RWPE1 (cell line): ENCODE results near the gene TEX19.

Experiments
- CTCF ChIA-PET: fragments of 350-600 bp; sonication (Branson Sonifier 250); formaldehyde crosslinking; extraction: SDS; loops from one replicate; lab custom pipeline; 2021; lab: Yijun Ruan, JAX
- POLR2A ChIA-PET: fragments of 400-600 bp; formaldehyde crosslinking; extraction: SDS; loops from one replicate; lab custom pipeline; 2020; ENCODE audit warnings: antibody characterized with exemption; ENCODE audit not compliant: low non-redundant PET; lab: Yijun Ruan, JAX
- DNase-seq: peaks from one replicate; pipeline ENCODE4 v3.0.0; 2012; ENCODE audit warnings: low spot score
- H3K27ac ChIP-seq: fragments of 450-650 bp; 2 replicates; pipeline ENCODE4 v1.5.1; 2017
- TF ChIP-seq, protein P1 (sequence below): fragments of 450-650 bp; conservative IDR thresholded peaks from 2 replicates; pipeline ENCODE4 v1.5.1; 2017; ENCODE audit warnings: low read depth, mild to moderate bottlenecking

TEX19 gene

DNA sequence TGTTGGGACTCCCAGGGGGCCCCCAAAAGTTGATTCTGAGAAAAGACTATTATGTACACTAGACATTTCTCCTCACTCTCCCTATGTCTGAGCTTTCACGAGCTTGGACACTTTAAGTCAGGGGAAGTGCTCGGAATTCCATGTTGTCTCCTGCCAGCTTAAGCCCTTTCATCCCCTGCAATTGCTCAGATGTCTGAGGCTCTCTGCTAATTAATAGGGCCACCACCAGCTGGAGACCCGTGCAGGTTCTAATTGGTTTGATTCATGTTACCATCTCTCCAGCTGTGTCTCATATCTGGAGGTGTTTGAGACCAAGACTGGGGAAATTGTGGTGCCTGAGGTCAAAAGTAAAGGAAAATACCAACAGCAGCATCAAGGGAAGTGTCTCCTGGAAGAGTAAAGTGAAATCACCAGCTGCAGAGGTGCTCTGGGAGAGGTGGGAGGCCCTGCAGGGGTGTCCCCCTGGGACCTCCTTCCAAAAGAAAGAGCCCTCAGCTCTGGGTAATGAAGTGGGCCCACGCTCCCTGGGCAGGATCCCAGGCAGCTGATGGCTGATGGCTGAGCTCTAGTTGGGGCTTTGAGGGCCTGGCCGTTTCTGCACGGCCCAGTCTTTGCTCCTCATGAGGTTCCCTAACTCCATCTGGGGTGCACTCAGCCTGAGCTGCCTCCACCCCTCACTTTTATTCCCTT, 6.7 kb downstream of the TEX19 start:
- ChIA-PET POLR2A (no interaction called here), CTCF (interaction anchor here (1.6 kb wide), 1 partner anchor 49 kb away, joined by 9 read pairs; no protein-coding TSS in a partner anchor)
- H3K27ac ChIP-seq, result no peak overlapping the region
- DNase-seq, result no peak
- TF ChIP-seq, protein P1, sequence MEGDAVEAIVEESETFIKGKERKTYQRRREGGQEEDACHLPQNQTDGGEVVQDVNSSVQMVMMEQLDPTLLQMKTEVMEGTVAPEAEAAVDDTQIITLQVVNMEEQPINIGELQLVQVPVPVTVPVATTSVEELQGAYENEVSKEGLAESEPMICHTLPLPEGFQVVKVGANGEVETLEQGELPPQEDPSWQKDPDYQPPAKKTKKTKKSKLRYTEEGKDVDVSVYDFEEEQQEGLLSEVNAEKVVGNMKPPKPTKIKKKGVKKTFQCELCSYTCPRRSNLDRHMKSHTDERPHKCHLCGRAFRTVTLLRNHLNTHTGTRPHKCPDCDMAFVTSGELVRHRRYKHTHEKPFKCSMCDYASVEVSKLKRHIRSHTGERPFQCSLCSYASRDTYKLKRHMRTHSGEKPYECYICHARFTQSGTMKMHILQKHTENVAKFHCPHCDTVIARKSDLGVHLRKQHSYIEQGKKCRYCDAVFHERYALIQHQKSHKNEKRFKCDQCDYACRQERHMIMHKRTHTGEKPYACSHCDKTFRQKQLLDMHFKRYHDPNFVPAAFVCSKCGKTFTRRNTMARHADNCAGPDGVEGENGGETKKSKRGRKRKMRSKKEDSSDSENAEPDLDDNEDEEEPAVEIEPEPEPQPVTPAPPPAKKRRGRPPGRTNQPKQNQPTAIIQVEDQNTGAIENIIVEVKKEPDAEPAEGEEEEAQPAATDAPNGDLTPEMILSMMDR, result no peak

DNA sequence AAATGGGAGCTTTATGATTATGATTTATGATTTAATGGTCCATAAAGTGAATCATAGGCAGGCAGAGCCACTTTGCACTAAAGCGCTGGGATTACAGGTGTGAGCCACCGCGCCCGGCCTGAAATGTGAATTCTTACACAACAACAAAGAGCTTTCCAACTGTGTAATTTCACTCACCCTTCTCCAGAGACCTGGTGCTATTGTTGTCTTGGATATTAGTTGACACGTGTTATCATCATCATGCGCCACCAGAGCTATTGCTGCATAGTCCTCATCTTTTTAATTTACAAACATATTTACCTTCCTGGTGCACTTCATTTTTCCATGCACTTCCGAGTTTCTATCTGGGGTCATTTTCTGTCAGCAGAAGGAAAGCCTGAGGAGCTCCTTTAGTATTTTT, 7.7 kb downstream of the TEX19 start:
- TF ChIP-seq, protein P1, result no peak
- ChIA-PET CTCF (interaction anchor here (1.6 kb wide), 1 partner anchor 48 kb away, joined by 9 read pairs; no protein-coding TSS in a partner anchor), POLR2A (interaction anchor here (0.6 kb wide), 1 partner anchor 185 kb away, joined by 3 read pairs; no protein-coding TSS in a partner anchor)
- DNase-seq, result no peak
- H3K27ac ChIP-seq, result no peak overlapping the region

DNA sequence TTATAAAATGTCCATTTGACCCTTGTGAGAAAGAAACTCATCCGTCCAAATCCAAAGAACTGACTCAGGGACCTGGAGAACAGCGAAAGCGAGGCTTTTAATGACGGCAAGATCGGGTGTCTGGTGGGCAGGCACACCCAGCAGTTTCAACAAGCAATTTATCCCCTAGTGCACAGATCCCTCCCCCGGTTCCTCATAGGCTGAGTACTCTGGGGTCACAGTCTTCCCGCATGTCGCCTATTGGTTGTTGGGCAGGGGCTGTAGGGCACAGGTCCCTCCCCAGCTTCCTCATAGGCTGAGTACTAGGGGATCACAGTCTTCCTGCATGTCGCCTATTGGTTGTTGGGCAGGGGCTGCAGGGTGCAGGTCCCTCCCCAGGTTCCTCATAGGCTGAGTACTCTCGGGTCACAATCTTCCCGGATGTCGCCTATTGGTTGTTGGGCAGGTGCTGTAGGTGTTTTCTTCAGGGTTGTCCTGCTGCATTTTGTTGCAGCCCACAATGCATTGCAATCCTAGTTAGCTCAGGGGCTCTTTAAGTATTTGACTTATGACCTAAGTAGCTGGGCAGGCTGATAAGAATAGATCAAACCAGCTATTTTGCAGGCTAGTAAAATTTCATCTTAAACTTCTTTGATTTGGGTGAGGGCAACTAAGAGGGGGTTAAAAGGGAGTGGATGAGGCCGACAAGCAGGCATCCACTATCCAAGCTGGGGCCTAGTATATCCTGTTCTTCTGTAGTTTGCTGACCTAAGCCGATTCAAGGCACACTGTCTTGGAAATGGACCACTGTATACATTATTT, 8.9 kb downstream of the TEX19 start:
- TF ChIP-seq, protein P1, result no peak
- POLR2A ChIA-PET, result no interaction called here
- no peak overlapping the region for H3K27ac ChIP-seq
- CTCF ChIA-PET, result interaction anchor here (0.6 kb wide), 2 partner anchors 29 to 38 kb away, joined by 3 to 4 read pairs; no protein-coding TSS in a partner anchor
- DNase-seq, result no peak

DNA sequence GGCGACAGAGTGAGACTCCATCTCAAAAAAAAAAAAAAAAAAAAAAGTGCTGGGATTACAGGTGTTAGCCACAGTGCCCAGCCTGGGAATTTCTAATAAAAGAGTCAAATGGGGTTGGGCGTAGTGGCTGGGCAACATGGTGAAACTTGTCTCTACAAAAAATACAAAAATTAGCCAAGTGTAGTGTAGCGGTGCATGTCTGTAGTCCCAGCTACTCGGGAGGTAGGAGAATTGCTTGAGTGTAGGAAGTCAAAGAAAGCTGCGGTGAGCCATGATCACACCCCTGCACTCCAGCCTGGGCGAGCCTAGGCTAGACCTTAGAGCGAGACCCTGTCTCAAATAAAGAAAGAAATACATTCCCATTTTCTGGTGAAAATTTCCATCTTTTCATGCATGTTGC, 10.2 kb downstream of the TEX19 start:
- ChIA-PET POLR2A (no interaction called here), CTCF (interaction anchor here (0.5 kb wide), 1 partner anchor 12 kb away, joined by 3 read pairs; no protein-coding TSS in a partner anchor)
- TF ChIP-seq, protein P1, result no peak
- H3K27ac ChIP-seq, result no peak overlapping the region
- DNase-seq, result no peak

DNA sequence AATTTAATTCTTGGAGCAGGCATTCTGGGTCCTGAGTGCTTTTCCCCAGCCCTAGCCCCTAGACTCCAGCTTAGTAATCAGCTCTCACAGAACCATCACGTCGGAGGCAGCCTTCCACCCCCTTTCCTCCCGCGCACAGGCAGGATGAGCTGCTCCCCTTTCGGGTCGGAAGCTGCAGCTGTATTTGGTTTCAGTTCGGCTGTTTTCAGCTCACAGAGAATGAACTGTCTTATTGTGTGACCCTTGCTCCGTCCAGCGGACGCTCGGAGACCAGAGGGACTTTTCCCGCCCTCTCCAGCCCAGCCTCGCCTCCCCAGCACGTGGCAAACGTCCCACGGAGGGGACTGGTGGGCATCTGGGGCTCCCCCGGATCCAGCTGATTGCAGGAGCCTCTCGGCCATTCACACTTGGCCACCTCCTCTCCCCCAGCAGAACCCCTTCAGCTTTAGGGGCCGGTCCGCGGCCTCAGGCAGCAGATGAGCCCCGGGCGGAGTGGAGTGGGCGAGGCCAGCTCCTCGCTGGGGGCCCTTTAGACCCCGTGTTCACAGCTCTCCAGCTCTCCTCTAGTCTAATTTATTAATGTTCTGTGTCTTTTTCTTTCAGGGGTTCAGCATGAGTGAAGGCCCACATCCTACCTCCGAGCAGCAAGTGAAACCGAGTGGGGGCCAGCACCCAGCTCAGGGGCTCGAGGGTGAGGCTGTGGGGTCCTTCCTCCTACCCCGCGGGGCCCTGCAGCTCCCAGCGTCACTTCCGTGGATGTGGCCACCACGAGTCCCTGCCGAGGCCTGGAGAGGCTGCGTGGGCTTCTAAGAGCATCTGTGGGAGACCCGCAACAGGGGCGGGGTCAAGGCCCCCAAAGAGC, 11.7 kb downstream of the TEX19 start:
- ChIA-PET POLR2A (no interaction called here), CTCF (interaction anchor here (0.6 to 1.0 kb wide), 3 partner anchors 8 to 15 kb away, joined by 3 to 5 read pairs (median 3); no protein-coding TSS in a partner anchor)
- TF ChIP-seq, protein P1, result no peak
- H3K27ac ChIP-seq, result no peak overlapping the region
- DNase-seq, result no peak
